Lung microvascular endothelial cell (primary cell): ENCODE data around the gene VASP. TPM values are rescaled to one million over a fixed set of nuclear protein-coding genes. Genes with fewer than 3 reads are reported as not detected.

Source experiments
- DNase-seq, 2 donors: peaks; one replicate each; pipeline versions ENCODE4 v3.0.0 to v3.0.0-alpha.2; 2010; ENCODE audit warnings: low read depth in 2 of 2
- total RNA-seq: library from RNA; depleted of rRNA; stranded (reverse); fragments of >200 nt; gene quantifications from 2 replicates; pipeline ENCODE4 v1.2.1, GENCODE V29; 2014

Gene VASP
- total RNA-seq, 1 donor from 2014 or later = 32.9 TPM

DNA sequence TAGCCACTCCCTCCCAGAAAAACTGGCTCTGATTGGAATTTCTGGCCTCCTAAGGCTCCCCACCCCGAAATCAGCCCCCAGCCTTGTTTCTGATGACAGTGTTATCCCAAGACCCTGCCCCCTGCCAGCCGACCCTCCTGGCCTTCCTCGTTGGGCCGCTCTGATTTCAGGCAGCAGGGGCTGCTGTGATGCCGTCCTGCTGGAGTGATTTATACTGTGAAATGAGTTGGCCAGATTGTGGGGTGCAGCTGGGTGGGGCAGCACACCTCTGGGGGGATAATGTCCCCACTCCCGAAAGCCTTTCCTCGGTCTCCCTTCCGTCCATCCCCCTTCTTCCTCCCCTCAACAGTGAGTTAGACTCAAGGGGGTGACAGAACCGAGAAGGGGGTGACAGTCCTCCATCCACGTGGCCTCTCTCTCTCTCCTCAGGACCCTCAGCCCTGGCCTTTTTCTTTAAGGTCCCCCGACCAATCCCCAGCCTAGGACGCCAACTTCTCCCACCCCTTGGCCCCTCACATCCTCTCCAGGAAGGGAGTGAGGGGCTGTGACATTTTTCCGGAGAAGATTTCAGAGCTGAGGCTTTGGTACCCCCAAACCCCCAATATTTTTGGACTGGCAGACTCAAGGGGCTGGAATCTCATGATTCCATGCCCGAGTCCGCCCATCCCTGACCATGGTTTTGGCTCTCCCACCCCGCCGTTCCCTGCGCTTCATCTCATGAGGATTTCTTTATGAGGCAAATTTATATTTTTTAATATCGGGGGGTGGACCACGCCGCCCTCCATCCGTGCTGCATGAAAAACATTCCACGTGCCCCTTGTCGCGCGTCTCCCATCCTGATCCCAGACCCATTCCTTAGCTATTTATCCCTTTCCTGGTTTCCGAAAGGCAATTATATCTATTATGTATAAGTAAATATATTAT, 33.3 kb upstream of the VASP start:
- peak in 1 of 2 donors; percentile 43 for DNase-seq

DNA sequence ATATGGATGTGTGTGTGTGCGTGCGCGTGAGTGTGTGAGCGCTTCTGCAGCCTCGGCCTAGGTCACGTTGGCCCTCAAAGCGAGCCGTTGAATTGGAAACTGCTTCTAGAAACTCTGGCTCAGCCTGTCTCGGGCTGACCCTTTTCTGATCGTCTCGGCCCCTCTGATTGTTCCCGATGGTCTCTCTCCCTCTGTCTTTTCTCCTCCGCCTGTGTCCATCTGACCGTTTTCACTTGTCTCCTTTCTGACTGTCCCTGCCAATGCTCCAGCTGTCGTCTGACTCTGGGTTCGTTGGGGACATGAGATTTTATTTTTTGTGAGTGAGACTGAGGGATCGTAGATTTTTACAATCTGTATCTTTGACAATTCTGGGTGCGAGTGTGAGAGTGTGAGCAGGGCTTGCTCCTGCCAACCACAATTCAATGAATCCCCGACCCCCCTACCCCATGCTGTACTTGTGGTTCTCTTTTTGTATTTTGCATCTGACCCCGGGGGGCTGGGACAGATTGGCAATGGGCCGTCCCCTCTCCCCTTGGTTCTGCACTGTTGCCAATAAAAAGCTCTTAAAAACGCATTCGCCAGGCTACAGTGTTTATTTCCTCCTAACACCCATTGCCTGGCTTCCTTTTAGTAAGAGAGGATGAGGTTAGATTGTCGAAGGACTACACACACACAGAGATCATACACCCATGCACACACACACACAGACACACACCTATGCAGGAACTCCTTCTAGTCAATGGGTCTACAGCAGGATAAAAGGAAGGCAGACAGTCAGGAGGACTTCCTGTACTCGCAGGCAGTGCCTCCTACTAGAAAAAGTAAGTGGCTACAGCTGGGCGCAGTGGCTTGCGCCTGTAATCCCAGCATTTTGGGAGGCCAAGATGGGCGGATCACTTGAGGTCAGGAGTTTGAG, 32.4 kb upstream of the VASP start:
- peak; percentile 30 to 79 for DNase-seq

DNA sequence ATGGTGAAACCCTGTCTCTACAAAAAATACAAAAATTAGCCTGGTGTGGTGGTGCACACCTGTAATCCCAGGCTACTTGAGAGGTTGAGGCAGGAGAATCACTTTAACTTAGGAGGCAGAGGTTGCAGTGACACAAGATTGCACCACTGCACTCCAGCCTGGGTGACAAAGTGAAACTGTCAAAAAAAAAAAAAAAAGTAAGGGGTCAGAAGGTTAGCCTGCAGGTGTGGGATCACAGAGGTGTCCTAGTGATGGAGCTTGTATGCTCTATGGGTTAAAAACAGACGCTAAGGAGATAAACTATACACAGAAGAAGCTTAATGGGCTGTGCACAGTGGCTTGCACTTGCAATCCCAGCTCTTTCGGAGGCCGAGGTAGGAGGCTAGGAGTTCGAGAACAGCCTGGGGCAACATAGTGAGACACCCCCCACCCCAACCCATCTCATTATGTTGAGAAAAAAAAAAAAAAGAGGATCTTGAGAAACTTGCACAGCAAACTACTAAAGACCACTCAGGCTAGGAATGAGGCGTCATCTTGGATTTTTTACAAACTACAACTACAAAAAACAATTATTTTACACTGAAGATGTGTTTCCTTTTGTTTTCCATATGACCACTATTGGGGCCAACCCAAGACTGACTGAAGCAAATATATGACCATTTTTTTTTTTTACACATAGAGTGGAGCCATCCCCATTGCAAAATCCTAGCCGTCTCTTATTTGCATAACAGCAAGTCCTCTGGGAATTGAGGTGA, 31.6 kb upstream of the VASP start:
- peak; percentile 24 to 77 for DNase-seq

DNA sequence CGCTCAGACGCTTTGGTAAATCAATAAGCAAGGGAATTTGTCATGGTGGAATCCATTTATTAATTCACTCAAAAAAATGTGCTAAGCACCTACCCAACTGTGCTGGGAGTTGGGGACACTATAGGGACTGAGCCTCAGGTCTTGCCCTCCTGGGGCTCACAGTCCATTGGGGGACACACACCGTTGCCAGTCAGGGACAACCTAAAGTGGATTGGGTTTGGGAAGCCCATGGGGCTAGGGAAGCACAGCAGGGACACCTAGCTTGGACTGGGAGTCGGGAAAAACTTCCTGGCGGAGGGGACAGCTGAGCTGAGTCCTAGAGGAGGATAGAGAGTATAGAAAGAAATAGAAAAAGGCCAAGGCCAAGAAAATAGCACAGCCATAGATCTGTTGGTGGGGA, 31.0 kb upstream of the VASP start:
- no peak for DNase-seq

DNA sequence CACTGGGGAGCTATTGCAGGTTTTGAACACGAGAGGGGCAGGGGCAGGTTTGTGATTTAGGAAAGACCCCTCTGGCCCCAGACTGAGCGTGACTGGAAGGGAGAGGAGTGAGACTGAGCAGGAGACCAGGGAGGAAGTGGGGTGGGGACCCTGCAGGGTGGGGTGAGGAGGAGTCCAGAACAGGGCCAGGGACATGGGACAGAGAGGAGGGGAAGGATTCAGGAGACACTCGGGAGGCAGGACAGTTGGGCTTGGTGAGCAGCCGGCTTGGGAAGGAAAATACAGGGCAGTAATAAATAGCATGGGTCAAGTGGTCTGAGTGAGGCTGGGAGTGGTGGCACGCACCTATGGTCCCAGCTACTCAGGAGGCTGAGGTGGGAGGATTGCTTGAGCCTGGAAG, 30.1 kb upstream of the VASP start:
- DNase-seq = no peak

DNA sequence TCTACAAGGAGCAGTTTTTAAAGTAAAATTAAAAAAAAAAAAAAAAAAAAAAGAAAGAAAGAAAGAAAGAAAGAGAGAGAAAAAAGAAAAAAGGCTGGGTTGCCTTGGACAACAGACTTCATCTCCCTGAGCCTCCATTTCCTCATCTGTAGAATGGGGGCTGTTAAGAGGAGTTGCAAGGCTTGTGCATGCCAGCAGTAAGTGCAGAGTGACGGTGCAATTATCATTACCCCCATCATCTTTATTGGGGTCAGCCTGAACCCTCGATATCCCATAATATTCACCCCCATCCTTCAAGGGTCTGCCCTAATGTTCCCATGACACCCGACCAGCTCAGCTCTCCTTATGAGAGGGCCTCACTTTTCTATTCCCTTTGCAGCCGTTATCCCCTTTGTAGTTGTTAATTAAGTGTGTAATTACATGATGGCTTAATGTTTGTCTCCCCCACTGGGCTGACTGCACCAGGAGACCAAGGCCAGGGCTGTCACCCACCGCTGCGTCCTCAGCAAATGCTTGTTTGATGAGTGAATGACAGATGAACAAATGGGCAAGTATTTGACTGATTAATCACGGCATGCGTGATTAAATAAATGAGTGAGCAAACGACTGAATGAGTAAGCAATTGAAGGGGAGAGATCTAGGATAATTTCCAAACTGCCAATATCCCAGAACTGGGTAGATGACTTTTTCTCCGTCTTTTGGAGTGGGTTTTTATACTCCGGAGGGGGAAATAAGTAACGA, 29.4 kb upstream of the VASP start:
- DNase-seq = no peak

DNA sequence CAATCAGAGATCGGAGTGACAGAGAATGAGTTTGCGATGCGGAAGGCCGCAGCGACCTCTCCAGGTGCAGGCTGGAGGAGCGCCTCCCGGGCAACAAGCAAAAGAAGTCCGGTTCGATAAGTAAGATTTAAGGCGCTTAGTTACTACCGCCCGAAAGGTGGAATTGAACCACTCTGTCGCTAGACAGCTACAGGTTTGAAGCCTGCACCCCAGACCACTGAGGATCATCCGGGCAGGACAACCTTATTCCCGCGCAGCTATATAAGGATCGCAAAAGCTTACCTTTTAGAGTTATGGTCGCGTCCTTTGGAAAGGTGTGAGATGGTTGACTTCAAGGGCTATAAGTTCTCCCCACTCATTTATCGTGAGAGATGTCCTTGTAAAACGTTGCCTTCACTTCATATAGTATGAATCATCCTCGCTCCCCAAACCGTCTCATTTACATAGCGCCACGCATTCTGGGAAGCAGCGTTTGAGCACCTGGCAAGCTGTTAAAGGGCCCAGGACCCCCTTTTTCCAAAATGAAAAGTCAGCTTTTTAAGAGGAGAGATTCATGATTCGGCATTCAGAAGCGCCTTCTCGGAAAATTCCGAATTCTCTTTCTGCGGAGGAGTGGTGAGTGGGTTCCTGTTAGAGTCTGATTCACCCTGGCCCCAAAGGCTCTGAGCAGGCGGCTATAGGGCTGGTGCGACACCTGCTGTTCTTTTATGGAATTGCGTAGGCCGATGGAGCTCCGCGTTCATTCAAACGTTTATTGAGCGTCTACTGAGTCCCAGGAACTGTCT, 28.6 kb upstream of the VASP start:
- DNase-seq = peak; percentile 89 to 93

DNA sequence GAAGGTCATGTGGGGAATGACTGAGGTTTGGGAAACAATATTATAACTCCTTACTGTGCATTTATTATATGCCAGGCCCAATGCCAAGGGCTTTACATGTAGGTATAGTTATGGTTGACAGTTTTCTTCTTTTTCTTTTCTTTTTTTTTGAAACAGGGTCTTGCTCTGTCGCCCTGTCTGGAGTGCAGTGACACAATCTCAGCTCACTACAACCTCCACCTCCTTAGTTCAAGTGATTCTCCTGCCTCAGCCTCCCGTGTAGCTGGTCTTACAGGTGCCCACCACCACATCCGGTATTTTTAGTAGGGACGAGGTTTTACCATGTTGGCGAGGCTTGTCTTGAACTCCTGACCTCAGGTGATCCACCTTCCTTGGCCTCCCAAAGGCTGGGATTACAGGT, 24.2 kb upstream of the VASP start:
- DNase-seq = no peak

DNA sequence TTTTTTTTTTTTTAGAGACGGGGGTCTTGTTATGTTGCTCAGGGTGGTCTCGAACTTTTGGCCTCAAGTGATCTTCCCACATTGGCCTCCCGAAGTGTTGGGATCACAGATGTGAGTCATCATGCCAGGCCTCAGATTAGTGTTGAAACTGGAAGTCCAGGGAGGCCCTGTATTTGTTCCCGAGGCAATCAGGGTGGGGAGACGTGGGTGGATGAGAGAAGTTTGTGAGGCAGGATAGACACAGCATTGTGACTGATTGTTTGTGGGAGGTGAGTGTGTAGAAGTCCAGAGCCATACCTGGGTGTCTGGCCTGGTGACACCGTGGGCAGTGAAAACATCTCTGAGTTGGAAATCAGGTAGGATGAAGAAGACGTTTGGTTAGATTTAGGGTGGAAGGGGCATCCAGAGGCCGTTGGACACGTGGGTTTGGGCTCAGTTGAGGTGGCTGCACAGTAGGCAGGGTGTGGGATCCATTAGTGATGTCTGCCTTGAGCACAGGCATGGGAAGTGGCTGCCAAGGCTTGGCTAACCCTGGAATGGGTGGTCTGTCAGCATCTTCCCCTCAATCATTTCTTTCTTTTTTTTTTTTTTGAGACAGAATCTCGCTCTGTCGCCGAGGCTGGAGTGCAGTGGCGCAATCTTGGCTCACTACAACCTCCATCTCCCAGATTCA, 22.9 kb upstream of the VASP start:
- no peak for DNase-seq

DNA sequence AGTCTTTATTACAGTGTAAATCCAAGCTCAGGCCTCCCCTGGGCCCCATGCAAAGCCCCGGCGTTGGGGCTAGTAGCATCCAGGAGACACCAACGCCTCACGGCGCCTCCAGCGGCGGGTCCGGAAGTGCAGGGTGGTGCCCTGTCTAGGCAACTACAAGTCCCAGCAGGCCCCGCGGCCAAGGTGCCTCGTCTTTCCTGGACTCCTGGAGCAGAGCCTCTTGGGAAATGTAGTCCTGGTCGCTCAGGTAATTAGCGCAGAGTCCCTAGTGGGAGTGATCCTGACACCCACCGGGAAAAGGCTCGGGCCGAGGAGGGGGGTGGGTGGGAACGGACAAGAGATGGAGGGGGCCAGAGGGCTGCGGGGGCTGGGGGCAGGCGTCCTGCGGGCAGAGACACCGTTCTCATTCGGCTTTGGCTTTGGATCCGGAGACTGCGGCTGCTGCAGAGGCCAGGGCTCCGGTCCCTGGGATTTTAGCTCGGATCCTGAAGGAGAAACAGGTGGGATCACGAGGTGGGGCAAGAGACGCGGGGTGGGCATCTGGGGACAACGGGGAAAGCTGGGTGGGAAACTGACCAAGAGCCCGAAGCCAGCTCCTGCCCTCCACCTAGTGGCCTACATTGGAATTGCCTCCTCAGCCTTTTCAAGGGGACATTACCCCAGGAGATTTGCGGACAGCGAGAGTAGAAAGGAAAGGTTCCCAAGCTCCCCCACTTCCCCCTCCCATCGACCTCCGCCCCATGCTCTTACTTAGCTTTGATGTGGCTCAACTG, 21.8 kb upstream of the VASP start:
- peak; percentile 93 to 95 for DNase-seq

DNA sequence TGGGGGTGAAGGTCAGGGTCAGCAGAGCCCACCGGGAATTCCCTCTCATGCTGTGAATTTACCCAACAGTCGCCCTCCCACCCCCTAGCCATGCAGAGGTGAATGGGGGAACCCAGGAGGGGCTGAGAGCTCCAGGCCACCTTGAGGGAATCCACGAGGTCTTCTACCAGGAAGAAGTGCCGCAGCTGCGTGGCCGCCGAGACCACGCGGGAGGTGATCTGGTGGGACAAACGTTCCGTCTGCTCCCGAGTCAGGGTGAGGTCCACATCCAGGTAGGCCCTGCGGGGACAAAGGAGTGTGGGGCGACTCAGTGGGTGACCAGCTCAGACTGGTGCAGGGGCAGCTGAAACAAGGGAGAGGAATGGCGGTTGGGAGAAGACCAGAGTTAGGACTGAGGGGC, 18.6 kb upstream of the VASP start:
- DNase-seq = no peak

DNA sequence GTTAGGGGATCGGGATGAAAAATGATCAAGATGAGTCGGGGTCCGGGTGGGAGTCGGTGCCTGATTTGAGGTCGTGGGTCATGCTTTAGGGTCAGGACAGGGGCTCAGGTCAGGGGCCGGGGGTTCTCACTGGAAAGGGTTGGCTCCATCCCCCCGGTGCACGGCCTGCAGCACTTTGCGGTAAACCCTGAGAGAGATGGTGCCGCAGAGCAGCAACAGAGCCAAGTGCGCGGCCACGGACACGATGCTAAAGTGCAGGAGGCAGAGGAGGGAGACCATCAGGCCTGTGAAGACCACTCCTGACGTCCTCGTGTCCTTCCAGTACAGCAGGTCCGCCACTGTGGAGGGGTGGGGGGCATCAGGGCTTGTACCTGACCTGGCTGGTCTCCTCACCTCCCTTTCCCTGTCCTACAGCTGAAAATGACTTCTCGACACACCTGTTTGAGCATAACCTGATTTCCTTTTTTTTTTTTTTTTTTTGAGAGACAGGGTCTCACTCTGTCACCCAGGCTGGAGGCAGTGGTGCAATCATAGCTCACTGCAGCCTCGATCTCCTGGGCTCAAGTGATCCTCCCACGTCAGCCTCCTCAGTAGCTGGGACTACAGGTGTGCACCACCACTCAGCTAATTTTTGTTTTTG, 17.9 kb upstream of the VASP start:
- DNase-seq = no peak

DNA sequence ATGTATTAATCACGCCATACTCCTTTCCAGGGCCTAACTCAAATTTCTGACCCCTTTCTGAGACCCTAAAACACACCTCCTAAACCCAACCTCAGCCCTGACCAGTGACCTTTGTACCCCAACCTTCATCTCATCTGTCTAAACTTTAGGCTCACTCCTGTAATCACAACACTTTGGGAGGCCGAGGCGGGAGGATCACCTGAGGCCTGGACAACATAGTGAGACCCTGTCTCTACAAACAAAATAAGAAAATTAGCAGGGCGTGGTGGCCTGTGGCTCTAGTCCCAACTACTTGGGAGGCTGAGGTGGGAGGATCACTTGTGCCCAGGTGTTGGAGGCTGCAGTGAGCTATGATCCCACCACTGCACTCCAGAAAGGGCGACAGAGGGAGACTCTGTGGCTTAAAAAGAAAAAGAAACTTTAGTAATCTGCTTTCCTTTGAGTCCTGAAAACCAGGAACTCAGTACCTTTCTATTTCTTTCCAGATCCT, 15.1 kb upstream of the VASP start:
- no peak for DNase-seq

DNA sequence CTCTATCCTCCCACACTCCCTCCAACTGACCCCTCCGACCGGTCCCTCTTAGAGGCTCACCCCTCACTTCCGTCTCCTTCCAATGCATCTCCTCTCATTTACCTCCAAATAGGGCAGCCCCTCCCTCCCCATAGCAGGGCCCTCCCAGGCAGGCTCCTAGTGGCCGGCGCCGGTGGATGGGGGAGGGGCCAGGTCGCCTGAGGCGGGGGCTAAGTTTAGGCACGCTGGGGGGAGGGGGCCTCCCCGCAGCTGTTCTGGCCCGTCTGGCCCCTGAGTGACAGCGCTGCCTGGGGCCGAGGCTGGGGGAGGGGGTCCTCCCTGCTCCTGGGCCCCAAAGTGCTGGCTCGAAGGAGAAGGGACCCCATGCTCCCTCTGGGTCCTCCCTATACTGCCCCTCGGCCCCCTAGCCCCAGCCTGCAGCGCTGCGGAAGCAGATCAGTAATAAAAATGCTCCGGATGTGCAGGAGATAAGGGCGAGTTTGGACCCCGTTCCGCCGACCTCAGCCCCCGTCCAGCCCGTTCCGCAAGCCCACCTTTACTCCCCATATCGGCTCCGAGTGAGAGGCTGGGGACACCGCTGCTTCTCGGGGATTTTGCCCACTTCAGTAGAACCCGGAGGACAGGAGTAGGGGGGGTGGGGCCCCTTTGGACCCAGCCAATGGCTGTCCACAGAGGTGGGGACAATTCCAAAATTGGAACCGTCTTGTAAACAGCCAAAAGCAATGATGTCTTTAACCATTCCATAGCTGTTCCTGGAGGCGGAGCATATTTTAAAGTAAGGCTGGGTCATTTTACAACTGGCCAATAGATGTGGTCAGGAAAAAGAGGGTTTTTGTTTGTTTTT, 14.4 kb upstream of the VASP start:
- peak; percentile 40 to 70 for DNase-seq

DNA sequence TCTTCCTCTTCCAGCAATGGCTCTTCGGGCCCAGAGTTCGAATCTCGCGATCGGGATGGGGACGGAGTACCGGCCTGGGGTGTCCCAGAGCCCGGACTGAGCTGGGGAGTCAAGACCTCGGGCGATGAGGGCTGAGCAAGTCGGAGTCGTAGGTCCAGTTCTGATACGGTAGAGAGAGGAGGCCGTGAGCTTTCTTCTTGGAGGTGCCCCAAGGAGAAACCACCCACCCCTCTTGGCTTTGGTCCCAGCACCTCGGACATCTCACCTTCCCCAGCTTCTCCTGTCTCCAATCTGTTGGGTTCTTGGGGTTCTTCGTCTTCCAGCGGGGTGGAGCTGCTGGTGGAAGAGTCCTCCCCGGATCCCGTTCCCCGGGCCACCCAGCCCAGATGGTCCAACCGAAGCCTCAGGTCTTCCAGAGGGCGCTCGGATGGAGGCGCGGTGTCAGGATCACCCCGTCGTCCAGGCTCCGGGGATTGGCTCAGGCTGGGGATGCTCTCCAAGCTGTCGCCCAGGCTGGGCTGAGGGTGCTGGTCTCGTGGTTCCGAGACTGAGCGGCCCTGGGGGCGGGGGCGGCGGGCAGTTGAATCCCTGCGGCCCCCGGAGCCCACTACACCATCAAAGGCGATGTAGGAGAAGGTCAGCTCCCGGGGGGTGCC, 12.9 kb upstream of the VASP start:
- no peak for DNase-seq

DNA sequence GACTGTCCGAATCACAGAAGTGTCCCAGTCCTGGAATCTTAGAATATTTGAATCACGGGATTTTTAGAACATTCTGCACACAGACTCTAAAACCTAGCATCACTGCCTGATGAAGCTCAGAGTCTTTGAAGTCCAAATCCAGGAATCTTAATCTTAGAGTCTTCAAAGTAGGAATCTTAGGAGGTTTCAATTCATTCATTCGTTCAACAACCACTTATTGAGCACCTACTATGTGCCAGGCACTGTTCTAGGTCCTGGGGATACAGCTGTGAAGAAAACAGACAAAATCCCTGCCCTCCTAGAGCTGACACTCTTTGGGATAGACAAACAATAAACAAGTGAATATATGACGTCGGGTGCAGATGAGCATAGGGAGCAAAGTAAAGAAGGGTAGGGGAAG, 12.1 kb upstream of the VASP start:
- DNase-seq = no peak
